ENCODE results near the gene RNF225.
"Not testable (repeated sequence)": the region's sequence is repeated elsewhere in the genome, so short reads cannot be mapped to it uniquely, and the experiment has no call there.

Gene RNF225

DNA sequence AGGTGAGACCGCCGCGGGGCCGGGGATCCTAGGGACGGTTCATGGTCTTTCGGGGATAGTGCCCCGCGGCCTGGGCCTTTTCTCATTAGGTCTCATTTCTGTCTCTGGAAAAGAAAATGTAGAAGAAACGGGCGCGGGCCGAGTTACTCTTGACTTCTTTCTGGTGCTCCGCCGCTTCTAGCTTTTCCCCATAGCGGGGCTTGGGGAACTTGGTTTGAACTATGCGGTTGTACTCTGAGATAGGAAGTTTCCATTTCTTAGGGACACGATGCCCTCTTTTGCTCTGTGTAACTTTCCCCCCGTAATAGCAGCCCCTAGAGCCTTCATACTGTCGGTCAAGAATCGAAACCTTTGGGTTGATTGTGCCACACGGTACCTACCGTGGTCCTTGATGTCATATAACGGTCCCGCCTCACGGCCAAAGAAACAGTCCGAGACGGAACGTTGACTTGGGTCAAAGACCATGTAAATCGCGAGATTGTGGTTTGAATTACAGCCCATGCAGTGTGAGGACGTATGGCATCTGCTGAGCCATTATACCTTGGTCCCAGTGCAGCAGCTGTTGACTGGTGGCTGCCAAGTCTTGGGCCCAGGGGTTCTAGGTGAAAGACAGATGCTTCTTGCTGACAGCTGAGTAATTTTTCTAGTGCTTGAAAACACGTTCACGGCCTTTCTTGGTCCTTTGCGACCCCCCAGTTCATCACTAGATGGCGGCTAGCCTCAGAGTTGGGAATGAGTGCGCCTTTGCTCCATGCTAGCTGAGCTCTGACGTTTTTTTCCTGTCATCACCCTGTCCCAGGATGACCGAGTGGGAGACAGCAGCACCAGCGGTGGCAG is 7.9 kb upstream of the RNF225 start:
- DNase-seq (ENCODE audit: low read depth): no peak

DNA sequence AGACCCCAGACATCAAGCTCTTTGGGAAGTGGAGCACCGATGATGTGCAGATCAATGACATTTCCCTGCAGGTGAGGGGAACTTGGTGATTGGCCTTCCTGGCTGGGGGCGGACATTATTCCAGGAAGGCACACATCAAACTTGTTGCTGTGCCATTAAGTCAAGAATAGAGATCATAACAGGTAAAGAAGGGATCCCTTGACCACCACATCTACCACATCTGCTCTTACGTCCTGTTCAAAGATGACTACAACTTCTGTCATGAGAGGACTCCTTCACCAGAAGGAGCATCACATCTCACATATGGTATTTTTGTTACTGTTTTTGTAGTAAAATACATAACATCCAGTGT is 7.3 kb upstream of the RNF225 start:
- no peak for DNase-seq (ENCODE audit: low read depth)

GRCh38 chr19:58392945-58393724 is 2.3 kb upstream of the RNF225 start:
- no peak for DNase-seq (ENCODE audit: low read depth)

DNA sequence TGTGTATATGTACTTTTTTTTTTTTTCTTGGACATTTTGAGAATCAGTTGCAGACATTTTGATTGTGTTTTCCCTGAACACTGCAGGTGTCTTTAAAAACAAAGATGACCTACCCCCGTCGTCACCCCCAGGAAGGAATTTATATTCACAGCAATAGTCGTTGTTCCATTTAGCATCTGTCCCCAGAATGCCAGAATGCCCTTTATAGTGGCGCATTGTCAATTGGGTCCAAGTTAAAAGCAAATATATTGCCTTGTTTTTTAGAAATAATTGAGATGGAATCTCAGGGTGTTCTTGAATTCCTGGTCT is 1.8 kb upstream of the RNF225 start:
- no peak for DNase-seq (ENCODE audit: low read depth)

- DNase-seq (ENCODE audit: low read depth): no peak
These were observed 636 bp upstream of the RNF225 start for GRCh38 chr19:58394821-58395219.

DNA sequence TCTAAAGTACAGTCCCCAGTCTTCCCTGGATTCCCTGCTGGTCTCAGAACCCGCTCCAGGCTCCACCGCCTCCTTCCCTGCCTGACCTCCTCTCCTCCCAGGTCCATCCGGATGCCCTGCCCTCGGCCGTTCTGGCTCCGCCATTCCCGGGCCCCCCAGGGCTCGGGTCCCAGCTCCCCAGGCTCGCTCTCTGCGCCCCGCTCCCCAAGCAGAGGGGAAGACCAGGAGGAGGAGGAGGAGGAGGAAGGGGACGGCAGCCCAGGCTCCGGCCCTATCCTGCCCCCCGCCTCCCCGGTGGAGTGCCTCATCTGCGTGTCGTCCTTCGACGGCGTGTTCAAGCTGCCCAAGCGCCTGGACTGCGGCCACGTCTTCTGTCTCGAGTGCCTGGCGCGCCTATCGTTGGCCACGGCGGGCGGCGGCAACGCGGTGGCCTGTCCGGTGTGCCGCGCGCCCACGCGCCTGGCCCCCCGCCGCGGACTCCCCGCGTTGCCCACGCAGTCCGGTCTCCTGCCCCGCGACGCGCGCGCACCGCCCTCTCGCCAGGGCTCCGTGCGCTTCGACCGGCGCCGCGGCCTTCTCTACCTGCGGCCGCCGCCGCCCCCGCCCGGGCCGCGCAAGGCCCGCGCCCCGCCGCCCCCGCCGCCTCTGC is 647 bp downstream of the RNF225 start:
- DNase-seq (ENCODE audit: low read depth): no peak

- DNase-seq (ENCODE audit: low read depth): no peak
These were observed 1.5 kb downstream of the RNF225 start for GRCh38 chr19:58396691-58397532.

DNA sequence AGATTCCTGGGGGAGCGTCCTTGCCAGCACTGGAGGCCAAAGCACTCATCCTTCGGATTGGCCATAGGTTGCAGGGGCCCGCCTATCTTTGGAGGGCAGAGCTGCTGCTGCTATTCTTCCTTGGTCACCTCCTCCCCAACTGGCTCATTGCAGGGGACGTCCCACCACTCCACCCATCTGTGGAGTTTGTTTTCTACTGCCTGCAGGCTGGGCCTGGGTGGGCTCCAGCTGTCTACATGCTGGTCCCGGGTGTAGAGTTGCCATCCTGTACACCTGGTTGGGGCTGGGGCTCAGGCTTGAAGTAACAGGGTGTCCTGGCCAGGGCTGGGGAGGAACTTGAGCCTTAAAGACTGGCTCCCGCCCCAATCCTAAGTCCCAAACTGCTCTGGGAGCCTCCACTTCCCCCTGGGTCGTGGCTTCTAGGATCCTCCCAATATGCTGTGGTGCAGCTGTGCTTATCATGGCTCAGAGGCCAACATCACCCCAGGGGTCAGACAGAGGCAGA is 2.1 kb downstream of the RNF225 start:
- DNase-seq (ENCODE audit: low read depth): no peak

DNA sequence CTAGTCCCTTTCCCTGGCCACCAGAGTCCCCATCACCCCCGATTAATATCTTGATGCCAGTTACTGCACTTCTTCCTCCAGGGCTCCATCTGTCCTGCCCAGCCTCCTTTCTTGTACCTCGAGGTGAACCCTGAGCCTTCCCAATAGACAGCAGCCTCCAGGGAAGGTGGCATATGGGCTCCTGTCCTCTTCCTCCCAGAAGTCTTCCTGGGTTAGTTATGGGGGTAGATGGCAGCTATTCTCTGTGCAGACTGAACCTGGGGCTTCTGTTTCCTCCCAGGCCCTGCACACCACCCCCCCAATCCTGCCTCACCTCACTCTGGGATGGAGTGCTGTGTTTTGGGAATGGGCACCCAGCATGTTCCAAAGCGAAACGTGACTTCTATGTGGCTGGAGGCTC is 2.6 kb downstream of the RNF225 start:
- no peak for DNase-seq (ENCODE audit: low read depth)

GRCh38 chr19:58398545-58398944 is 3.1 kb downstream of the RNF225 start:
- DNase-seq (ENCODE audit: low read depth): no peak

- DNase-seq (ENCODE audit: low read depth): no peak
These were observed 4.4 kb downstream of the RNF225 start for GRCh38 chr19:58399903-58400302.

- no peak for DNase-seq (ENCODE audit: low read depth)
These were observed 5.0 kb downstream of the RNF225 start for GRCh38 chr19:58400316-58400915.

- peak; percentile 98 for DNase-seq (ENCODE audit: low read depth)
These were observed 5.7 kb downstream of the RNF225 start for GRCh38 chr19:58400916-58401839.

DNA sequence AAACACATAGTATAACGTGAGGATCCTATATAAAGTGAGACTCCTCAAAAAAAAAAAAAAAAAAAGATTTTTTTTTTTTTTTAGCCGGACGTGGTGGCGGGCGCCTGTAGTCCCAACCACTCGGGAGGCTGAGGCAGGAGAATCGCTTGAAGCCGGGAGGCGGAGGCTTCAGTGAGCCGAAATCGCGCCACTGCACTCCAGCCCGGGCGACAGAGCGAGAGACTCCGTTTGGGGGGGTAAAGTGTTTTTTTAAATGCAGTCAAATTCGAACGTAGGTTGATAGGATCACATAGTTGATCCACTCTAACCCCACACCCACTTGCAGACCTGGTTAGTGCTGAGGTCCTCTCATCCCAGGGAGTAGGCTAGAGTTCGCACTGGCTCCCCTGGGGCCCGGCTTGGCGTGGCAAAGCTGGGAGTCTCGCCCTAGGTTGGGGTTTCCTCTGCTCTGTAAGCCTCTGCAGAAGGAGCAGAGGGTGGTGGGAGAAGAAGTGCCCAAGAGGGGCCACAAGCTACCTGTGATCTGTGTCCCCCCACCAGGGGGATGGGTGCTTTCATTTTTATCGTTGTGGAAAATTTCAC is 6.5 kb downstream of the RNF225 start:
- DNase-seq (ENCODE audit: low read depth): no peak

DNA sequence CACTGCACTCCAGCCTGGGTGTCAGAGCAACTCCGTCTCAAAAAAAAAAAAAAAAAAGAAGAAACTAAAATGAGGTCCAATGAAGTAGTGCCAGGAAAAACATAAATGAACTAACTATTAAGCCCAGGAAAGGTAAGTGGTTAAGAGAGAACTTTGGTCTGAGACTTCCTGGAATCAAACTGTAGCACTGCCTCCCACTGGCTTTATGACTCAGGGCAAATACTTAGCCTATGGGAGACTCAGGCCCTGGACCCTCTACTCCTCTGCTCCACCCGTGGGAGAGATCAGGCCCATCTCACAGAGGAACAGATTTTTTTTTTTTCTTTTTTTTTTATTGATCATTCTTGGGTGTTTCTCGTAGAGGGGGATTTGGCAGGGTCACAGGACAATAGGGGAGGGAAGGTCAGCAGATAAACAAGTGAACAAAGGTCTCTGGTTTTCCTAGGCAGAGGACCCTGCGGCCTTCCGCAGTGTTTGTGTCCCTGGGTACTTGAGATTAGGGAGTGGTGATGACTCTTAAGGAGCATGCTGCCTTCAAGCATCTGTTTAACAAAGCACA is 8.5 kb downstream of the RNF225 start:
- not testable (repeated sequence) for DNase-seq (ENCODE audit: low read depth)

DNA sequence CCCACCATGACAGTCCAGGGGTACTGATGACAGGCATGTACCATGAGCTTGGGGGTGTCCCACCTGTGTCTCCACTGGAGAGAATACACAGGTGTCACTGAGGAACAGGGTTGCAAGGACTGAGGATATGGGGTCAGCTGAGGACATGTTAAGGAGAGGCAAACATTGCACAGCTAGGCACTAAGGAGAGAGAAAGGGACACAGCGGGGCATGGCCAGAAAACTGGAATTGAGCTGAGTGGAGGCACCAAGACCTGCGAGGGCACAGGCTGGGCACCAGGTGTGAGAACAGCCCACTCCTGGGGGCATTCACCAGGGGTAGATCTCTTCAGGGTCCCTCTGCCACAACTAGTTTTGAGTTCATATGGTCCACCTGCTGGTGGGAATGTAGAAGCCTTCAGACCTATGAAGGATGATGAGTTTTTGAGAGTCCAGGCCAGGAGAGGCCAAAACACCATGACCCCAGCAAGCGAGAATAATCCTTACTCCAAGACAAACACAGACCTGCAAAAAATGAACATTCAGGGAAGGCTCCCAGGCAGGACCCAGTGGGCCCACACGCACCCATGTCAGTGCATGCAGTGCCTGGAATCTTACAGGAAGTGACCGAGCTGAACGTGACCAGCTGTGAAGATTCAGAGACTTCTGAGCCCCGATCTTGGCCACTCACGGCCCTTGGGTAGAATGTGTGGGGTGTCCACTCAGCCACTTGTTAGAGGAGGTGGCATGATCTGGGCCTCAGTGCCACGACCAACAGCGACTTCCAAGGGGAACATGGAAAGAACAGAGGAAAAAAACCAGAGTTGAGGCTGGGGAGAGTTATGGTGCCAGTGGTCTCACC is 11.6 kb downstream of the RNF225 start:
- no peak for DNase-seq (ENCODE audit: low read depth)

- no peak for DNase-seq (ENCODE audit: low read depth)
These were observed 12.2 kb downstream of the RNF225 start for GRCh38 chr19:58407658-58408151.

DNA sequence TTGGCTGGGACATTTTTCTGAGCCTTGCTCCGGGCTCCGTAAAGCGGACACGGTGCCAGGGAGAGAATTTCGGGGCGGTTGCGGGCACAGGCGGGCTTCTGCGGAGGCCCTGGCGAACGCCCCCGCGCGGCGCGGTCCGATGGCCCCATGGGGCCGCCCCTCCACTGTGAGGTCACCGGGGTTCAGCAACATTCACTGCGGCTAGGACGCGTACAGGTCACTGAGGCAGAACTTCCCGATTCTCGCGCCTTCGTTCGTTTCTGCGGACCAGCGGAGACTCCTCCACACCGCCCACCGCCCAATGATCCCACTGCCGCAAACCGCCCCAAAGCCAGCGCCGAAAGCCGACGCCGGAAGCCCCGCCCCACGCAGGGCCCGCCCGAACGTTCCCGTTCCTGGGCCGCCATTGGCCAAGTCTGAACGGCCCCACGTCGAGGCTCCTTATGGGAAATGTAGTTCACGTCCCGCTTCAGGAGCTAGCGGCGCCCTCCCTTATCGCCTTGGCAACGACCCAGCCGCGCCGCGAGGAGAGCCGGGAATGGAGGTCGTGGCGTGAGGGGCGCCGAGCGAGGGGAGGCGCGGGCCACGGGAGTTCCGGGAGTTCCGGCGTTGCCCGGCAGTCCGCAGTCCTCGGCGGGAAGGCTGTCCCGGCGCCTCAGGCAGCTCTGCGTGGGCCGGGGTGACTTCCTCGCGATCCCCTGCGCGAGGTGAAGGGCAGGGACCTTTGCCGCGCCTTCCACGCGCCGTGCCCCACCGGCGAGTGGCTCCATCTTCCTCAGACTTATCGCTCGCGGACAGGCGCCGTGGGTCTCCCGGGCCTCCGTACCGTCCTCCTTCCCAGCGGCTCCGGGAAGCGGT is 12.9 kb downstream of the RNF225 start, which contains the start of gene ZNF584:
ZNF584 (plus strand) TSS at position 498 of the 858 bp plus-strand sequence. CDS start 499 bp downstream, outside the sequence.
- DNase-seq (ENCODE audit: low read depth): peak; percentile 92

Data from stimulated activated CD8-positive, alpha-beta memory T cell treated with anti-CD3 and anti-CD28 coated beads, Interleukin-4, amount 100 ng/mL, for 24 hours (primary cell).